ENCODE results near the gene NMT2. TPM values are rescaled to one million over a fixed set of nuclear protein-coding genes. Genes with fewer than 3 reads are reported as not detected.

The NMT2 gene
- total and polyA plus RNA-seq, 2 of the 4 experiments (the other 2 are of a cell fraction) = 18.7 to 41.0 TPM

DNA sequence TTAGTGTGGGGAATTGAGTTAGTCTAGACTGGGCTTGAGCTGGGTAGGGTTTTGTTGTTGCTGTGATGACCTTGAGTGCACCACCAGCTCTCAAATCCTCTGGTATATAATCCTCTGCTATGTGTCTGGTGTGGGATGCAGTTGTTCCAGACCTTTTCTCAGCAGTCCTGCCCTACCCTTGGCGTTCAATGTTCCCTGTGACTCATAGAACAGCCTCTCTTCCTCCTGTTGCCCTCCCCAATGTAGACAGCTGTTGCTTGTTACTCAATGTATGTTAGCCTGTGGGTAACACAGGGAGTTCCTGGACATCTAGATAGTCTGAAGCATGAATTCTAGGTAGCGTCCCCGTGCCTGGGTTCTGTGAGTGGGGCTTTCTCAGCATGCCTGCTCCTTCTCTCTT, 99.7 kb downstream of the NMT2 start:
- H3K9me1 ChIP-seq (ENCODE audit: insufficient read depth, low read length) = no peaks in the 10 kb centered on the region
- H3K9ac ChIP-seq (ENCODE audit: low read depth, low read length) = no peak overlapping the region
- no TSS peak for BruUV-seq (replicated peaks)
- no peaks in the 10 kb centered on the region for H3K4me1 ChIP-seq (ENCODE audit: control insufficient read depth, insufficient read depth, low read length)
- H3K4me3 ChIP-seq (ENCODE audit: insufficient read depth, low read depth, low read length) = no peak overlapping the region
- H3K56ac ChIP-seq (ENCODE audit: extremely low read depth, insufficient read depth, low read length) = no peak overlapping the region
- no peak overlapping the region for H3K18ac ChIP-seq (ENCODE audit: low read depth, low read length)
- no peak overlapping the region for H4K8ac ChIP-seq (ENCODE audit: low read depth in 2 of 2, low read length in 2 of 2)
- no peak overlapping the region for H3K4me2 ChIP-seq (ENCODE audit: low read depth, low read length)
- no peak overlapping the region for H2BK5ac ChIP-seq (ENCODE audit: low read depth, low read length, poor library complexity, severe bottlenecking)
- H2AFZ ChIP-seq (replicated peaks; ENCODE audit: low read length, poor library complexity) = peak overlapping the region; percentile 39
- no peaks in the 10 kb centered on the region for H3K79me1 ChIP-seq (ENCODE audit: low read depth in 1 of 2, low read length in 2 of 2)
- ChIA-PET CTCF (interaction anchor here (0.9 kb wide), 1 partner anchor 17 kb away, joined by 3 read pairs; no protein-coding TSS in a partner anchor), POLR2A (ENCODE audit: unreplicated experiment) (no interaction called here)
- intact Hi-C loops (cut with micrococcal nuclease) = loop anchor here (5.0 kb wide), 1 partner anchor 52 kb away; no protein-coding TSS in a partner anchor
- H3K14ac ChIP-seq (replicated peaks; ENCODE audit: low read depth, low read length) = no peak overlapping the region
- peak; percentile 93 for ATAC-seq (ENCODE audit: low read depth)
- peaks cover 12% of the 10 kb centered on the region for H3K9me3 ChIP-seq (ENCODE audit: control insufficient read depth, insufficient read depth, low read length)
- in situ Hi-C loops (cut with MboI; ENCODE audit: low sequenced_read_pairs) = no loop called here
- no peak overlapping the region for H3K23ac ChIP-seq (ENCODE audit: low read depth, low read length)
- peak; percentile 61 for DNase-seq
- no peak overlapping the region for H2BK120ac ChIP-seq (ENCODE audit: low read depth, low read length)
- no peak overlapping the region for H4K91ac ChIP-seq (ENCODE audit: insufficient read depth, low read depth, low read length)
- H2BK20ac ChIP-seq (ENCODE audit: low read depth, low read length) = no peak overlapping the region
- dilution Hi-C loops (cut with HindIII; ENCODE audit: low sequenced_read_pairs, unreplicated experiment) = no loop called here
- H3K27me3 ChIP-seq (ENCODE audit: control insufficient read depth, insufficient read depth, low read length) = peaks cover 3% of the 10 kb centered on the region; the same call in 1 of the 2 replicates
- no peak for TF ChIP-seq CTCF (conservative IDR thresholded peaks at IDR 0.05; ENCODE audit: low read depth, low read length)
- TF ChIP-seq RCOR1 (IDR thresholded peaks at IDR 0.05; ENCODE audit: insufficient replicate concordance, low read length) = no peak
- TF ChIP-seq RFX5 (IDR thresholded peaks at IDR 0.05; ENCODE audit: low read depth, low read length) = no peak
- TF ChIP-seq SMC3 (IDR thresholded peaks at IDR 0.05; ENCODE audit: low read depth, low read length) = no peak
- TF ChIP-seq CEBPB (IDR thresholded peaks at IDR 0.05; ENCODE audit: low read depth, low read length) = no peak
- TF ChIP-seq NFE2L2 (IDR thresholded peaks at IDR 0.05; ENCODE audit: low read depth, low read length) = no peak
- no peak for TF ChIP-seq MAZ (IDR thresholded peaks at IDR 0.05; ENCODE audit: borderline replicate concordance, low read depth, low read length)
- TF ChIP-seq, protein P1, sequence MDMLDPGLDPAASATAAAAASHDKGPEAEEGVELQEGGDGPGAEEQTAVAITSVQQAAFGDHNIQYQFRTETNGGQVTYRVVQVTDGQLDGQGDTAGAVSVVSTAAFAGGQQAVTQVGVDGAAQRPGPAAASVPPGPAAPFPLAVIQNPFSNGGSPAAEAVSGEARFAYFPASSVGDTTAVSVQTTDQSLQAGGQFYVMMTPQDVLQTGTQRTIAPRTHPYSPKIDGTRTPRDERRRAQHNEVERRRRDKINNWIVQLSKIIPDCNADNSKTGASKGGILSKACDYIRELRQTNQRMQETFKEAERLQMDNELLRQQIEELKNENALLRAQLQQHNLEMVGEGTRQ (IDR thresholded peaks at IDR 0.05; ENCODE audit: low read depth, low read length) = no peak
- TF ChIP-seq POLR2A (IDR thresholded peaks at IDR 0.05; ENCODE audit: low read depth, low read length) = no peak
- no peak for TF ChIP-seq RAD21 (IDR thresholded peaks at IDR 0.05; ENCODE audit: low read length)
- H2AK9ac ChIP-seq (replicated peaks; ENCODE audit: low read depth, low read length, poor library complexity) = no peak overlapping the region
- no peak overlapping the region for H2BK15ac ChIP-seq (ENCODE audit: low read depth, low read length)
- no peaks in the 10 kb centered on the region for H3K36me3 ChIP-seq (ENCODE audit: control insufficient read depth, insufficient read depth, low read length)
- no peak overlapping the region for H3K27ac ChIP-seq (ENCODE audit: insufficient read depth, low read length)
- no peaks in the 10 kb centered on the region for H4K20me1 ChIP-seq (ENCODE audit: insufficient read depth, low read length)
- H4K5ac ChIP-seq (ENCODE audit: low read depth, low read length) = no peak overlapping the region
- no peak overlapping the region for H3K4ac ChIP-seq (ENCODE audit: low read depth, low read length)
- WGBS, 2 experiments (ENCODE audit: extremely low coverage in 2 of 2, insufficient read length in 1 of 2) = no CpG with 5 or more reads among the region's 3 CpGs
- no peak overlapping the region for H2AK5ac ChIP-seq (ENCODE audit: low read depth, low read length)
